Stimulated activated CD4-positive, alpha-beta T cell treated with anti-CD3 and anti-CD28 coated beads, Interleukin-12 subunit alpha, Interleukin-12 subunit beta, amount 100 ng/mL, for 48 hours (primary cell): ENCODE data around the gene SERP2.

Experiments used
- DNase-seq, 3 donors: peaks; one replicate each; pipeline ENCODE4 v3.0.0-alpha.2; 2020; ENCODE audit warnings: low read depth in 2 of 3, low spot score in 1 of 3

Gene SERP2

GRCh38 chr13:44355621-44356020 lies 18.0 kb upstream of the SERP2 start:
- DNase-seq: no peak

GRCh38 chr13:44359983-44360375 lies 13.6 kb upstream of the SERP2 start:
- DNase-seq: no peak

GRCh38 chr13:44362394-44363040 lies 11.1 kb upstream of the SERP2 start:
- no peak for DNase-seq

- DNase-seq: no peak
Measured at GRCh38 chr13:44363631-44364344, 9.8 kb upstream of the SERP2 start.

GRCh38 chr13:44364345-44365000 lies 9.2 kb upstream of the SERP2 start:
- no peak for DNase-seq

GRCh38 chr13:44365008-44365407 lies 8.6 kb upstream of the SERP2 start:
- no peak for DNase-seq

GRCh38 chr13:44365899-44366298 lies 7.7 kb upstream of the SERP2 start:
- no peak for DNase-seq

- no peak for DNase-seq
Measured at GRCh38 chr13:44368062-44368591, 5.5 kb upstream of the SERP2 start.

GRCh38 chr13:44368599-44369368 lies 4.8 kb upstream of the SERP2 start:
- no peak for DNase-seq

GRCh38 chr13:44371421-44371820 lies 2.2 kb upstream of the SERP2 start:
- no peak for DNase-seq

GRCh38 chr13:44373247-44373600 lies 400 bp upstream of the SERP2 start:
- DNase-seq: no peak

GRCh38 chr13:44374348-44374712 lies 706 bp downstream of the SERP2 start:
- DNase-seq: no peak

GRCh38 chr13:44378277-44378676 lies 4.7 kb downstream of the SERP2 start:
- DNase-seq: no peak

GRCh38 chr13:44379885-44380284 lies 6.3 kb downstream of the SERP2 start:
- no peak for DNase-seq

- DNase-seq: no peak
Measured at GRCh38 chr13:44380404-44381165, 7.0 kb downstream of the SERP2 start.

- no peak for DNase-seq
Measured at GRCh38 chr13:44382635-44383145, 9.1 kb downstream of the SERP2 start.

GRCh38 chr13:44383945-44384344 lies 10.3 kb downstream of the SERP2 start:
- no peak for DNase-seq

- DNase-seq: no peak
Measured at GRCh38 chr13:44384778-44385177, 11.2 kb downstream of the SERP2 start.

- DNase-seq: no peak
Measured at GRCh38 chr13:44385401-44385800, 11.8 kb downstream of the SERP2 start.

GRCh38 chr13:44385847-44386246 lies 12.2 kb downstream of the SERP2 start:
- DNase-seq: no peak
